SK-N-MC (cell line): Measurements from ENCODE around the gene CKAP2L.

Experiments
- EZH2 ChIP-seq: fragments of 200-600 bp; sonication (generic); IDR thresholded peaks from one replicate; pipeline ENCODE4 v1.6.1; 2017; ENCODE audit warnings: antibody characterized with exemption
- FOXP2 ChIP-seq: optimal IDR thresholded peaks from 2 replicates; pipeline ENCODE3; 2011; ENCODE audit warnings: mild to moderate bottlenecking, moderate library complexity; ENCODE audit not compliant: insufficient read depth; ENCODE audit errors: extremely low read length, control extremely low read depth
- POLR2AphosphoS5 ChIP-seq: IDR thresholded peaks from 2 replicates; pipeline ENCODE4 v1.6.1; 2012; ENCODE audit warnings: mild to moderate bottlenecking, low read depth, low read length, borderline replicate concordance

- no peak for TF ChIP-seq POLR2AphosphoS5
- no peak for TF ChIP-seq EZH2
- no peak for TF ChIP-seq FOXP2
These were observed 48.2 kb upstream of the CKAP2L start for GRCh38 chr2:112812318-112813267.
